ENCODE data around the gene TJP2. TPM values are rescaled to one million over a fixed set of nuclear protein-coding genes. Genes with fewer than 3 reads are reported as not detected.
"Not testable (repeated sequence)": the region's sequence is repeated elsewhere in the genome, so short reads cannot be mapped to it uniquely, and the experiment has no call there.

Gene TJP2
- total RNA-seq, 4 donors from 2014 or later, result 114 to 221 (median 156) TPM

GRCh38 chr9:69293156-69293555 is 119.1 kb downstream of the TJP2 start:
- DNase-seq (ENCODE audit: low spot score), result no peak

DNA sequence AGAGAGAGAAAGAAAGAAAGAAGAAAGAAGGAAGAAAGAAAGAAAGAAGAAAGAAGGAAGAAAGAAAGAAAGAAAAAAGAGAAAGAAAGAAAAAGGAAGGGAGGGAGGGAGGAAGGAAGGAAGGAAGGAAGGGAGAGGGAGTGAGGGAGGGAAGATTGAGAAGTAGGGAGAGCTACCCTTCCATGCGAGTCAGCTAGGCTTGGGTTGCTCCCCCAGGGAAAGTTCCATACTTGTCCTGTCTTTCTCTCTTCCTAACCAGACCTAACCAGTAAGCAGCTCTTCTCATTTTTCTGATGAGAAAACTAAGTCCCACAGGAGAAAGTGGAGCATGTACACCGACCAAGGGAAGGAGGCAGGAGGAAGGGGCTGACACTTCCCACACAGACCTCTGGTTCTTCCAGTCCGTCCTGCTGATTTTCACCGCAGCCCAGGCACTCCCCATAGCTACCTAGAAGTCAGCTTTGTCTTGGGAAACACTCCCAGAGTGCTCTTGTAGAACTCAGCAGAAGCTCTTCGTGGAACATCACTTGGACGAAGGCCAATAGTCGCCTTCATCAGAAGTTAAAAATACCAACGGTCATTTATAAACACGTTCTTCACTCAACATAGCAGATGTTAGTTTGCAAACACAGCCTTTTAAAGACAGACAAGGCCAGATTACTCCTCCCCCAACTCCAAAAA is 121.9 kb downstream of the TJP2 start:
- ATAC-seq (ENCODE audit: low FRiP score) (no peak), DNase-seq (ENCODE audit: low spot score) (no peak)
- TF ChIP-seq, protein P1, sequence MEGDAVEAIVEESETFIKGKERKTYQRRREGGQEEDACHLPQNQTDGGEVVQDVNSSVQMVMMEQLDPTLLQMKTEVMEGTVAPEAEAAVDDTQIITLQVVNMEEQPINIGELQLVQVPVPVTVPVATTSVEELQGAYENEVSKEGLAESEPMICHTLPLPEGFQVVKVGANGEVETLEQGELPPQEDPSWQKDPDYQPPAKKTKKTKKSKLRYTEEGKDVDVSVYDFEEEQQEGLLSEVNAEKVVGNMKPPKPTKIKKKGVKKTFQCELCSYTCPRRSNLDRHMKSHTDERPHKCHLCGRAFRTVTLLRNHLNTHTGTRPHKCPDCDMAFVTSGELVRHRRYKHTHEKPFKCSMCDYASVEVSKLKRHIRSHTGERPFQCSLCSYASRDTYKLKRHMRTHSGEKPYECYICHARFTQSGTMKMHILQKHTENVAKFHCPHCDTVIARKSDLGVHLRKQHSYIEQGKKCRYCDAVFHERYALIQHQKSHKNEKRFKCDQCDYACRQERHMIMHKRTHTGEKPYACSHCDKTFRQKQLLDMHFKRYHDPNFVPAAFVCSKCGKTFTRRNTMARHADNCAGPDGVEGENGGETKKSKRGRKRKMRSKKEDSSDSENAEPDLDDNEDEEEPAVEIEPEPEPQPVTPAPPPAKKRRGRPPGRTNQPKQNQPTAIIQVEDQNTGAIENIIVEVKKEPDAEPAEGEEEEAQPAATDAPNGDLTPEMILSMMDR (IDR thresholded peaks at IDR 0.05), result no peak

More at GRCh38 chr9:69293156-69293555, 119.1 kb downstream of the TJP2 start:
- ATAC-seq (ENCODE audit: low FRiP score), result no peak
- TF ChIP-seq, protein P1 (IDR thresholded peaks at IDR 0.05), result no peak

DNA sequence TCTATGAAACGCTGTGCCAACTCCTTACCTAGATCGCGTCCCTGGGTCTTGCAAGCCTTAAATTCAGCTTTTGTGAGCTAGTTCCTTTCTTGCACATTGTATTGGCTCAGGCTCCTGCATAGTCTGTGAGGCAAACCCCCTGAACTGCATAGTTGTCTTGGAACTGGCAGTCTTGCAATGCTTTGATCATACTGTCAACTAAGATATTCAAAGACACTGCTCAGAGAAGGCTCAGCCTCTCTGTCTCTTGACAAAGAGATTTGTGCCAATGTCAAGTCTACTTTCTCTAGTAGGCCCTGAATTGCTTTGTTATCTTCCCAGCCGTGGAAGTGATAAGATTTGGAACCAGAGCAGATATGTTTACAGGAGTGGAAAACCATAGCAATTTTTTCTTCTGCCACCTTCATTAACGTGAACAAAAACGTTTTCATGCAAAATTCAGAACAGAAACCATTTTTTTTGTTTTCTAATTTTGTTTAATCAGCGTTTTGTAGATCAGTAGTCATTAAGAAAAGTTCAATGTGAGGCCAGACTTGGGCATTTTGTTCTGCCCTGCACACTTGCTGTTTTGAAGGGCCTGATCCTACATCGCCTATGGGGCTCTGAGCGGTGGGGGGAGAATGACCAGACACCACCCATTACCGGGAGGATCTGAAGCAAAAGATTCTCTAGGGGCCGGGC is 123.4 kb downstream of the TJP2 start:
- ATAC-seq (ENCODE audit: low FRiP score), result no peak
- TF ChIP-seq, protein P1 (IDR thresholded peaks at IDR 0.05), result no peak
- DNase-seq (ENCODE audit: low spot score), result no peak

DNA sequence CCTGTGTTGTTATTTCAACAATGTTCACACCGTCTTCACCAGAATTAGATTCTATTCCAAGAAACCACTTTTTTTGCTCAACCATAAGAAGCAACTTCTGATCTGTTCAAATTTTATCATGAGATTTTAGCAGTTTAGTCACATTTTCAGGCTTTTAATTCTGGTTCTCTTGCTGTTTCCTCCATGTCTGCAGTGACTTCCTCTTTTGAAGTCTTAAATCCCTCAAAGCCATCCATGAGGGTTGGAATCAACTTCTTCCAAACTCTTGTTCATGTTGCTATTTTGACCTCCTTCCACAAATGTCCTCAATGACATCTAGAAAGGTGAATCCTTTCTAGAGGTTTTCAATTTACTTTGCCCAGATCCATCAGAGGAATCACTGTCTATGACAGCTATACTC is 125.2 kb downstream of the TJP2 start:
- no peak for ATAC-seq (ENCODE audit: low FRiP score)
- TF ChIP-seq, protein P1 (IDR thresholded peaks at IDR 0.05), result no peak

GRCh38 chr9:69299826-69300225 is 125.7 kb downstream of the TJP2 start:
- ATAC-seq (ENCODE audit: low FRiP score), result no peak
- TF ChIP-seq, protein P1 (IDR thresholded peaks at IDR 0.05), result no peak
- DNase-seq (ENCODE audit: low spot score), result no peak

More for the DNA sequence above, 125.2 kb downstream of the TJP2 start:
- DNase-seq (ENCODE audit: low spot score), result no peak

DNA sequence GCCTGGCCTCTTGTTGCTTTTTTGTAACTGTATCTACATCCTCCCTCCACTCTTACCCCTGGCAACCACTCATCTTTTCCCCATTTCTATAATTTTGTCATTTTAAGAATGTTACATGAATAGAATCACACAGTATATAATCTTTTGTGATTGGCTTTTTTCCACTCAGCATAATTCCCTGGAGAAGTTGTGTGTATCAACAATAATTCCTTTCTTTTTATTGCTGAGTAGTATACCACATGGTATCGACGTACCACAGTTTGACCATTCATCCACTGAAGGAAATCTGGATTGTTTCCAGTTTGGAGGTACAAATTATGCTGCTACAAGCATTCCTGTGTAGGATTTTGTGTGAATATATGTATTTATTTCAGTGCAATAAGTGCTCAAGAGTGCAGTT is 129.3 kb downstream of the TJP2 start:
- TF ChIP-seq, protein P1 (IDR thresholded peaks at IDR 0.05), result no peak
- ATAC-seq (ENCODE audit: low FRiP score) (no peak), DNase-seq (ENCODE audit: low spot score) (no peak)

GRCh38 chr9:69306895-69307445 is 132.9 kb downstream of the TJP2 start:
- DNase-seq (ENCODE audit: low spot score); ATAC-seq (ENCODE audit: low FRiP score): not testable (repeated sequence)

All from omental fat pad (tissue), 4 donors.